ENCODE results near the gene PRMT3. TPM values are rescaled to one million over a fixed set of nuclear protein-coding genes. Genes with fewer than 3 reads are reported as not detected.

Gene PRMT3
- total RNA-seq, 2 donors from 2014 or later: 26.2 to 27.1 TPM

DNA sequence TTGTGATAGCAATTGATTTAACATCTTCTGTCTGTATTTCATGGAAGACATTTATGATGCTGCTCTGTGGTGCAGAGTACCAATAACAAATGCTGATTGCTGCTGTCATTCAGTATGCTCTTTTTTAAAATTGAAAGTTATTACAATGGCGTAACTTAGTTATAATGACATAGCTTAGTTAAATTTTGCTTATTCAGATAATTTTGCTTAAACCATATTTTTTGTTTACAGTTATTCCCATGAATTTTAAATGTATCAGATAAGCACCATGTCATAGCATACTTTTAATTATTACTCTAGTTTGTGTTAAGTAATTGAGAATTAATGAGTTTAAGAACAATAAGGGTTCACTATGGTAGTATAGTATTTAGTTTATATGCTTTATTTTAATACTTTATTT lies 15.5 kb downstream of the PRMT3 start:
- Mint-ChIP-seq H3K36me3 (ENCODE audit: low read depth) (peaks cover 33% of the 10 kb centered on the region), H3K27ac (no peak overlapping the region), H3K4me3 (no peak overlapping the region), H3K4me1 (no peaks in the 10 kb centered on the region), H3K27me3 (ENCODE audit: insufficient read depth) (no peaks in the 10 kb centered on the region), H3K9me3 (no peaks in the 10 kb centered on the region)
- Histone ChIP-seq H3K4me3 (ENCODE audit: low read length) (no peak overlapping the region), H3K9me3 (ENCODE audit: control insufficient read depth, low read length) (no peaks in the 10 kb centered on the region), H3K27me3 (ENCODE audit: control insufficient read depth, insufficient read depth, low read length, poor library complexity, severe bottlenecking) (no peaks in the 10 kb centered on the region), H3K4me1 (ENCODE audit: control insufficient read depth, insufficient read depth, low read length) (no peaks in the 10 kb centered on the region), H3K27ac (ENCODE audit: low read depth, low read length) (no peak overlapping the region), H3K36me3 (ENCODE audit: control insufficient read depth, insufficient read depth, low read length) (peaks cover 52% of the 10 kb centered on the region), H3K9ac (ENCODE audit: extremely low read depth, low read length, poor library complexity, severe bottlenecking) (no peak overlapping the region)
- 100% methylated on average over 1 of the region's 1 CpG; no CpG with 5 or more reads in 1 of the 2 experiments for WGBS, 2 experiments (ENCODE audit: insufficient coverage in 1 of 2, insufficient read length in 1 of 2)
- no peak for DNase-seq
- TF ChIP-seq, protein P1, sequence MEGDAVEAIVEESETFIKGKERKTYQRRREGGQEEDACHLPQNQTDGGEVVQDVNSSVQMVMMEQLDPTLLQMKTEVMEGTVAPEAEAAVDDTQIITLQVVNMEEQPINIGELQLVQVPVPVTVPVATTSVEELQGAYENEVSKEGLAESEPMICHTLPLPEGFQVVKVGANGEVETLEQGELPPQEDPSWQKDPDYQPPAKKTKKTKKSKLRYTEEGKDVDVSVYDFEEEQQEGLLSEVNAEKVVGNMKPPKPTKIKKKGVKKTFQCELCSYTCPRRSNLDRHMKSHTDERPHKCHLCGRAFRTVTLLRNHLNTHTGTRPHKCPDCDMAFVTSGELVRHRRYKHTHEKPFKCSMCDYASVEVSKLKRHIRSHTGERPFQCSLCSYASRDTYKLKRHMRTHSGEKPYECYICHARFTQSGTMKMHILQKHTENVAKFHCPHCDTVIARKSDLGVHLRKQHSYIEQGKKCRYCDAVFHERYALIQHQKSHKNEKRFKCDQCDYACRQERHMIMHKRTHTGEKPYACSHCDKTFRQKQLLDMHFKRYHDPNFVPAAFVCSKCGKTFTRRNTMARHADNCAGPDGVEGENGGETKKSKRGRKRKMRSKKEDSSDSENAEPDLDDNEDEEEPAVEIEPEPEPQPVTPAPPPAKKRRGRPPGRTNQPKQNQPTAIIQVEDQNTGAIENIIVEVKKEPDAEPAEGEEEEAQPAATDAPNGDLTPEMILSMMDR (conservative IDR thresholded peaks at IDR 0.05): no peak

- peaks cover 33% of the 10 kb centered on the region for H3K36me3 Mint-ChIP-seq (ENCODE audit: low read depth)
- no peaks in the 10 kb centered on the region for H3K4me1 Mint-ChIP-seq
- no peak overlapping the region for H3K4me3 ChIP-seq (ENCODE audit: low read length)
- no peaks in the 10 kb centered on the region for H3K9me3 Mint-ChIP-seq
- H3K4me3 Mint-ChIP-seq: no peak overlapping the region
- no peaks in the 10 kb centered on the region for H3K9me3 ChIP-seq (ENCODE audit: control insufficient read depth, low read length)
- peaks cover 56% of the 10 kb centered on the region for H3K36me3 ChIP-seq (ENCODE audit: control insufficient read depth, insufficient read depth, low read length)
- TF ChIP-seq, protein P1 (conservative IDR thresholded peaks at IDR 0.05): no peak
- H3K27me3 Mint-ChIP-seq (ENCODE audit: insufficient read depth): no peaks in the 10 kb centered on the region
- H3K27ac Mint-ChIP-seq: peak overlapping the region; percentile 39
- H3K27ac ChIP-seq (ENCODE audit: low read depth, low read length): no peak overlapping the region
- H3K27me3 ChIP-seq (ENCODE audit: control insufficient read depth, insufficient read depth, low read length, poor library complexity, severe bottlenecking): no peaks in the 10 kb centered on the region
- no peaks in the 10 kb centered on the region for H3K4me1 ChIP-seq (ENCODE audit: control insufficient read depth, insufficient read depth, low read length)
- H3K9ac ChIP-seq (ENCODE audit: extremely low read depth, low read length, poor library complexity, severe bottlenecking): no peak overlapping the region
- no peak for DNase-seq
Measured at GRCh38 chr11:20406484-20406883, 19.0 kb downstream of the PRMT3 start.

- H3K9ac ChIP-seq (ENCODE audit: extremely low read depth, low read length, poor library complexity, severe bottlenecking): no peak overlapping the region
- no peak for DNase-seq
- Mint-ChIP-seq H3K27ac (no peak overlapping the region), H3K9me3 (no peaks in the 10 kb centered on the region), H3K4me1 (no peaks in the 10 kb centered on the region), H3K4me3 (no peak overlapping the region), H3K36me3 (ENCODE audit: low read depth) (peaks cover 31% of the 10 kb centered on the region), H3K27me3 (ENCODE audit: insufficient read depth) (no peaks in the 10 kb centered on the region)
- H3K27ac ChIP-seq (ENCODE audit: low read depth, low read length): no peak overlapping the region
- H3K9me3 ChIP-seq (ENCODE audit: control insufficient read depth, low read length): no peaks in the 10 kb centered on the region
- H3K27me3 ChIP-seq (ENCODE audit: control insufficient read depth, insufficient read depth, low read length, poor library complexity, severe bottlenecking): no peaks in the 10 kb centered on the region
- WGBS, 2 experiments (ENCODE audit: insufficient coverage in 1 of 2, insufficient read length in 1 of 2): 0 to 67% methylated on average over 1 to 3 of the region's 3 CpGs
- peaks cover 50% of the 10 kb centered on the region for H3K36me3 ChIP-seq (ENCODE audit: control insufficient read depth, insufficient read depth, low read length)
- TF ChIP-seq, protein P1 (conservative IDR thresholded peaks at IDR 0.05): no peak
- no peak overlapping the region for H3K4me3 ChIP-seq (ENCODE audit: low read length)
- H3K4me1 ChIP-seq (ENCODE audit: control insufficient read depth, insufficient read depth, low read length): no peaks in the 10 kb centered on the region
Measured at GRCh38 chr11:20407344-20407743, 19.8 kb downstream of the PRMT3 start.
